H1 (cell line): Measurements from ENCODE around the gene PRRT2.

Experiments
- ZNF274 ChIP-seq: IDR thresholded peaks from 2 replicates; pipeline ENCODE4 v1.7.0; 2012; ENCODE audit warnings: low read length, borderline replicate concordance; ENCODE audit errors: extremely low read depth
- TF ChIP-seq, protein P1 (sequence below), 3 experiments: IDR thresholded peaks; 1 replicate in 2 of 3; 2 replicates in 1 of 3; pipeline versions ENCODE4 v1.5.1 to v1.6.1; 2011; ENCODE audit warnings: low read length in 3 of 3, mild to moderate bottlenecking in 3 of 3, inconsistent platforms in 2 of 3, low read depth in 1 of 3, moderate library complexity in 1 of 3; ENCODE audit not compliant: insufficient read depth in 1 of 3; ENCODE audit errors: control extremely low read depth in 1 of 3

DNA sequence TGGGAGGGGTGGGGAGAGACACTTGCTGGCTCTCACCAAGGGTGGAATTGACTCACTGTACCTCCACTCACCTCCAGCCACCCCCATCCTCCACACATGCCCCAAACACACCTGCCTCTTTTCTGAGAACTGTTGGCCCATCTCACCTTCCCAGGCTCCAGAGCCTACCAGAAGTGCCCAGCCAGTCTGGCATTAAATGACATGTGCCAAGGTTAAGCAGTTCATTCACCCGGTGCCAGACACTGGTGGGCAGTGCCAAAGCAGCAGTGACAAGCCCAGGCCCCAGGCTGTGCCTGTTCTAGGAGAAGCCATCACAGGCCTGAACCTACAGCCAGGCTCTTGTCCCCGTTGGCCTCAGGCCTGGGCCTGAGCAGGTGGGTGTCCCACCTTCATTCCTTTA is 19.5 kb downstream of the PRRT2 start:
- TF ChIP-seq ZNF274 = no peak
- TF ChIP-seq, protein P1, sequence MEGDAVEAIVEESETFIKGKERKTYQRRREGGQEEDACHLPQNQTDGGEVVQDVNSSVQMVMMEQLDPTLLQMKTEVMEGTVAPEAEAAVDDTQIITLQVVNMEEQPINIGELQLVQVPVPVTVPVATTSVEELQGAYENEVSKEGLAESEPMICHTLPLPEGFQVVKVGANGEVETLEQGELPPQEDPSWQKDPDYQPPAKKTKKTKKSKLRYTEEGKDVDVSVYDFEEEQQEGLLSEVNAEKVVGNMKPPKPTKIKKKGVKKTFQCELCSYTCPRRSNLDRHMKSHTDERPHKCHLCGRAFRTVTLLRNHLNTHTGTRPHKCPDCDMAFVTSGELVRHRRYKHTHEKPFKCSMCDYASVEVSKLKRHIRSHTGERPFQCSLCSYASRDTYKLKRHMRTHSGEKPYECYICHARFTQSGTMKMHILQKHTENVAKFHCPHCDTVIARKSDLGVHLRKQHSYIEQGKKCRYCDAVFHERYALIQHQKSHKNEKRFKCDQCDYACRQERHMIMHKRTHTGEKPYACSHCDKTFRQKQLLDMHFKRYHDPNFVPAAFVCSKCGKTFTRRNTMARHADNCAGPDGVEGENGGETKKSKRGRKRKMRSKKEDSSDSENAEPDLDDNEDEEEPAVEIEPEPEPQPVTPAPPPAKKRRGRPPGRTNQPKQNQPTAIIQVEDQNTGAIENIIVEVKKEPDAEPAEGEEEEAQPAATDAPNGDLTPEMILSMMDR (IDR thresholded peaks at IDR 0.05; ENCODE audit: control extremely low read depth in 1 of 3, insufficient read depth in 1 of 3, low read depth in 1 of 3, low read length in 3 of 3) = no peak
